Measurements from ENCODE around the gene CDKAL1. TPM values are rescaled to one million over a fixed set of nuclear protein-coding genes. Genes with fewer than 3 reads are reported as not detected.

CDKAL1 gene
- total and polyA plus RNA-seq, 2 of the 13 experiments (the other 11 are each of a cell fraction or from before 2014, with no cell fraction given) = 9.5 to 27.7 TPM

DNA sequence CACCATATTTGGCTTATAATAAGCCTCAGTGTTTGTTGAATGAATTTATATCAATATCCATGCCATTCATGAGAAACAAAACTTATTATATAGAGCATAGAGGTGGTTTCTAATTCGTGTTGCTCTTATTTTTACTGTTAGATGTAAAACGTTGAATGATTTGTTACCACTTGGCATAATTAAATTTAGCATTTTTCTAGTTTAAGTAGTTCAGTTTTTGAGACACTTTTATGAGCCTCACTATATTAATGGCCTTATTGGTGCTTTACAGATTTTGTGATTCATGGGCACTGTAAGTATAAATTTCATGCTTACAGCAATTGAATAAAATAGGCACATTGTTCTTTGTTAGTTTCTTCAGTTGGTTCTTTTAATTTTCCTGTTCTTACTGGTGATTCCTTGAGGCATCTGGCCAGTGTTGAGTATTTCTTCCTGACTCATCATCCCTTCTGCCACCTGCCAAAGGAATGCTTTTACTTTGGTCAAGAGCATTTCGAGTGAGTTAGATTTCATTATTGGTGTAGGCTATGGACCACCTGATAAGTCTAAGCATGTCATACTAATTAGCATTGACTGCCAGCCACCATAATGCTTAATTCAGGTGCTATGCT, 34.8 kb downstream of the CDKAL1 start:
- BruUV-seq (replicated peaks) = no TSS peak
- DNase-seq (ENCODE audit: low spot score) (no peak), FAIRE-seq (no peak), ATAC-seq (no peak)
- Histone ChIP-seq H3K79me2 (ENCODE audit: insufficient read depth, low read length) (peaks cover 2% of the 10 kb centered on the region), H3K9me3 (ENCODE audit: low read length) (no peaks in the 10 kb centered on the region), H3K27me3 (ENCODE audit: control insufficient read depth in 1 of 2, insufficient read depth in 2 of 2, low read length in 2 of 2) (no peaks in the 10 kb centered on the region), H3K27ac (ENCODE audit: extremely low read length, insufficient read depth, low read length) (no peak overlapping the region), H3K4me2 (ENCODE audit: low read depth, low read length) (no peak overlapping the region), H3K4me3 (replicated peaks in 1 of 3; ENCODE audit: insufficient read depth in 1 of 3, low read depth in 2 of 3, low read length in 3 of 3) (no peak overlapping the region), H3K36me3 (replicated peaks in 1 of 2; ENCODE audit: control insufficient read depth in 1 of 2, insufficient read depth in 2 of 2, low read length in 2 of 2) (no peaks in the 10 kb centered on the region; a peak in 1 of 5 replicates), H2AFZ (ENCODE audit: low read length) (no peak overlapping the region), H4K20me1 (ENCODE audit: insufficient read depth, low read length) (no peaks in the 10 kb centered on the region), H3K9ac (ENCODE audit: insufficient read depth, low read depth, low read length) (no peak overlapping the region), H3K4me1 (ENCODE audit: insufficient read depth, low read length) (peaks cover 19% of the 10 kb centered on the region)
- 95% methylated on average over 3 of the region's 3 CpGs for WGBS (ENCODE audit: low lambda C conversion rate)
- CTCF ChIA-PET (ENCODE audit: low intra/inter-chr PET ratio, low total read pairs) = no interaction called here
- POLR2A ChIA-PET = no interaction called here
- intact Hi-C loops (cut with micrococcal nuclease; ENCODE audit: unreplicated experiment) (no loop called here), in situ Hi-C loops (cut with HindIII; ENCODE audit: extremely low pct_ligation_motif_present, low pct_unique_long_range_greater_than_20kb) (loop anchor here (10.0 kb wide), 2 partner anchors 306 to 1366 kb away; no protein-coding TSS in a partner anchor)
- no peak for TF ChIP-seq ZC3H4 (CRISPR knock-in tag; IDR thresholded peaks at IDR 0.05; ENCODE audit: borderline replicate concordance)
- TF ChIP-seq ZSCAN25 (CRISPR knock-in tag; IDR thresholded peaks at IDR 0.05) = no peak
- TF ChIP-seq ZNF367 (CRISPR knock-in tag; IDR thresholded peaks at IDR 0.05; ENCODE audit: borderline replicate concordance) = no peak
- no peak for TF ChIP-seq ARID3A (IDR thresholded peaks at IDR 0.05; ENCODE audit: low read depth, low read length)
- no peak for TF ChIP-seq CEBPZ (IDR thresholded peaks at IDR 0.05; ENCODE audit: low read length)
- TF ChIP-seq, protein P1, sequence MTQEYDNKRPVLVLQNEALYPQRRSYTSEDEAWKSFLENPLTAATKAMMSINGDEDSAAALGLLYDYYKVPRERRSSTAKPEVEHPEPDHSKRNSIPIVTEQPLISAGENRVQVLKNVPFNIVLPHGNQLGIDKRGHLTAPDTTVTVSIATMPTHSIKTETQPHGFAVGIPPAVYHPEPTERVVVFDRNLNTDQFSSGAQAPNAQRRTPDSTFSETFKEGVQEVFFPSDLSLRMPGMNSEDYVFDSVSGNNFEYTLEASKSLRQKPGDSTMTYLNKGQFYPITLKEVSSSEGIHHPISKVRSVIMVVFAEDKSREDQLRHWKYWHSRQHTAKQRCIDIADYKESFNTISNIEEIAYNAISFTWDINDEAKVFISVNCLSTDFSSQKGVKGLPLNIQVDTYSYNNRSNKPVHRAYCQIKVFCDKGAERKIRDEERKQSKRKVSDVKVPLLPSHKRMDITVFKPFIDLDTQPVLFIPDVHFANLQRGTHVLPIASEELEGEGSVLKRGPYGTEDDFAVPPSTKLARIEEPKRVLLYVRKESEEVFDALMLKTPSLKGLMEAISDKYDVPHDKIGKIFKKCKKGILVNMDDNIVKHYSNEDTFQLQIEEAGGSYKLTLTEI (CRISPR knock-in tag; conservative IDR thresholded peaks at IDR 0.05) = no peak
- no peak for TF ChIP-seq TEAD2 (CRISPR knock-in tag; IDR thresholded peaks at IDR 0.05)
- TF ChIP-seq ZNF562 (CRISPR knock-in tag; IDR thresholded peaks at IDR 0.05; ENCODE audit: borderline replicate concordance) = no peak
- TF ChIP-seq IKZF4 (CRISPR knock-in tag; IDR thresholded peaks at IDR 0.05; ENCODE audit: borderline replicate concordance, low read depth, not compliant biosample characterization) = no peak
- TF ChIP-seq THAP11 (CRISPR knock-in tag; IDR thresholded peaks at IDR 0.05) = no peak
- TF ChIP-seq ZNF547 (CRISPR knock-in tag; IDR thresholded peaks at IDR 0.05) = no peak
- TF ChIP-seq ZNF326 (CRISPR knock-in tag; IDR thresholded peaks at IDR 0.05; ENCODE audit: borderline replicate concordance) = no peak
- no peak for TF ChIP-seq GMEB1 (CRISPR knock-in tag; IDR thresholded peaks at IDR 0.05; ENCODE audit: borderline replicate concordance)
- no peak for TF ChIP-seq ZNF674 (CRISPR knock-in tag; IDR thresholded peaks at IDR 0.05; ENCODE audit: low read depth)
- no peak for TF ChIP-seq THYN1 (CRISPR knock-in tag; IDR thresholded peaks at IDR 0.05; ENCODE audit: borderline replicate concordance, low read depth)
